ENCODE data around the gene SCYGR7. TPM values are rescaled to one million over a fixed set of nuclear protein-coding genes. Genes with fewer than 3 reads are reported as not detected.

The SCYGR7 gene
- total and polyA plus RNA-seq, 2 experiments from 2014 or later = not detected

DNA sequence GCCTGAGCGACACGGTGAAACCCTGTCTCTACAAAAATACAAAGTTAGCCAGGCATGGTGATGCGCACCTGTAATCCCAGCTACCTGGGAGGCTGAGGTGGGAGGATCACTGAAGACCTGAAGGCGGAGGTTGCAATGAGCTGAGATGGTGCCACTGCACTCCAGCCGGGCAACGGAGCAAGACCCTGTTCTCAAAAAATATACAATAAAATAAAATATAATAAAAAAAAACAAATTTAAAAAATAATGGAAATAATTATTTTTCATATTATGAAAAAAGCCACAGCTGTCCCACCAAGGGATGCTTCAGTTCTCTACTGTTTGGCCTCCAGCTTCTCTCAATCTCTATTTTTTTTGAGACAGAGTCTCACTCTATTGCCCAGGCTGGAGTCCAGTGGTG, 20.7 kb upstream of the SCYGR7 start:
- Mint-ChIP-seq H3K9me3 (peaks cover 10% of the 10 kb centered on the region; the same call in 2 of the 3 replicates), H3K4me1 (no peaks in the 10 kb centered on the region), H3K27ac (no peak overlapping the region), H3K27me3 (ENCODE audit: insufficient read depth, low read depth, poor library complexity) (peaks cover 2% of the 10 kb centered on the region), H3K36me3 (ENCODE audit: low read depth) (peaks cover 8% of the 10 kb centered on the region; the same call in 2 of the 3 replicates), H3K4me3 (no peak overlapping the region)
- no peaks in the 10 kb centered on the region for H3K9me2 ChIP-seq (ENCODE audit: insufficient read depth)
- H3K79me2 ChIP-seq (replicated peaks; ENCODE audit: insufficient read depth) = no peaks in the 10 kb centered on the region
- H2AFZ ChIP-seq = no peak overlapping the region
- H3K36me3 ChIP-seq (ENCODE audit: insufficient read depth) = no peaks in the 10 kb centered on the region
- no peaks in the 10 kb centered on the region for H3F3A ChIP-seq (replicated peaks; ENCODE audit: low read depth)
- no peak overlapping the region for H3K27ac ChIP-seq (ENCODE audit: low read depth)
- TF ChIP-seq ZNF331 (CRISPR knock-in tag; IDR thresholded peaks at IDR 0.05; ENCODE audit: low read depth) (no peak), EZH2 (IDR thresholded peaks at IDR 0.05; ENCODE audit: low read depth, unreplicated experiment) (no peak)
- TF ChIP-seq, protein P1, sequence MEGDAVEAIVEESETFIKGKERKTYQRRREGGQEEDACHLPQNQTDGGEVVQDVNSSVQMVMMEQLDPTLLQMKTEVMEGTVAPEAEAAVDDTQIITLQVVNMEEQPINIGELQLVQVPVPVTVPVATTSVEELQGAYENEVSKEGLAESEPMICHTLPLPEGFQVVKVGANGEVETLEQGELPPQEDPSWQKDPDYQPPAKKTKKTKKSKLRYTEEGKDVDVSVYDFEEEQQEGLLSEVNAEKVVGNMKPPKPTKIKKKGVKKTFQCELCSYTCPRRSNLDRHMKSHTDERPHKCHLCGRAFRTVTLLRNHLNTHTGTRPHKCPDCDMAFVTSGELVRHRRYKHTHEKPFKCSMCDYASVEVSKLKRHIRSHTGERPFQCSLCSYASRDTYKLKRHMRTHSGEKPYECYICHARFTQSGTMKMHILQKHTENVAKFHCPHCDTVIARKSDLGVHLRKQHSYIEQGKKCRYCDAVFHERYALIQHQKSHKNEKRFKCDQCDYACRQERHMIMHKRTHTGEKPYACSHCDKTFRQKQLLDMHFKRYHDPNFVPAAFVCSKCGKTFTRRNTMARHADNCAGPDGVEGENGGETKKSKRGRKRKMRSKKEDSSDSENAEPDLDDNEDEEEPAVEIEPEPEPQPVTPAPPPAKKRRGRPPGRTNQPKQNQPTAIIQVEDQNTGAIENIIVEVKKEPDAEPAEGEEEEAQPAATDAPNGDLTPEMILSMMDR (conservative IDR thresholded peaks at IDR 0.05; ENCODE audit: low read depth in 2 of 2) = no peak
- no peaks in the 10 kb centered on the region for H4K20me1 ChIP-seq (replicated peaks; ENCODE audit: insufficient read depth)
- H3K4me1 ChIP-seq (ENCODE audit: insufficient read depth) = peaks cover 6% of the 10 kb centered on the region; the same call in 1 of the 2 replicates
- no peak for DNase-seq (ENCODE audit: low spot score)
- H3K4me3 ChIP-seq = no peak overlapping the region
- H3K4me2 ChIP-seq = no peak overlapping the region
- H3K27me3 ChIP-seq (ENCODE audit: insufficient read depth) = no peaks in the 10 kb centered on the region
- ATAC-seq = no peak

DNA sequence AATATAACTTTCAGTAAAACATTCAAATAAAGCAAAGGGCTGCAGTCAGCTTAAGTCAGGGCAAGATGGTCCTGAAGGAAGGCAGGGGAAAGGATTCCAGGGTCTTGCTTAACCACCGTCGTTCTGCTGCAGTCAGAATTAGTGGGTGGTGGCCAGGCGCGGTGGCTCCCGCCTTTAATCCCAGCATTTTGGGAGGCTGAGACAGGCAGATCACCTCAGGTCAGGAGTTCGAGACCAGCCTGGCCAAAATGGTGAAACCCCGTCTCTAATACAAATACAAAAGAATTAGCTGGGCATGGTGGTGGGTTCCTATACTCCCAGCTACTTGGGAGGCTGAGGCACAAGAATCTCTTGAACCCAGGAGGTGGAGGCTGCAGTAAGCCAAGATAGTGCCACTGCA, 17.1 kb upstream of the SCYGR7 start:
- Mint-ChIP-seq H3K9me3 (peaks cover 10% of the 10 kb centered on the region; the same call in 2 of the 3 replicates), H3K4me1 (peaks cover 10% of the 10 kb centered on the region), H3K36me3 (ENCODE audit: low read depth) (peaks cover 3% of the 10 kb centered on the region; the same call in 2 of the 3 replicates), H3K4me3 (no peak overlapping the region), H3K27me3 (ENCODE audit: insufficient read depth, low read depth, poor library complexity) (no peaks in the 10 kb centered on the region), H3K27ac (no peak overlapping the region)
- Histone ChIP-seq H3K4me3 (no peak overlapping the region), H3K4me1 (ENCODE audit: insufficient read depth) (peaks cover 10% of the 10 kb centered on the region), H2AFZ (no peak overlapping the region), H3K79me2 (replicated peaks; ENCODE audit: insufficient read depth) (no peaks in the 10 kb centered on the region; the same call in 1 of the 2 replicates), H3K4me2 (no peak overlapping the region), H3K9me2 (ENCODE audit: insufficient read depth) (no peaks in the 10 kb centered on the region), H3K27me3 (ENCODE audit: insufficient read depth) (no peaks in the 10 kb centered on the region), H4K20me1 (replicated peaks; ENCODE audit: insufficient read depth) (no peaks in the 10 kb centered on the region), H3F3A (replicated peaks; ENCODE audit: low read depth) (no peaks in the 10 kb centered on the region), H3K36me3 (ENCODE audit: insufficient read depth) (no peaks in the 10 kb centered on the region), H3K27ac (ENCODE audit: low read depth) (no peak overlapping the region)
- DNase-seq (ENCODE audit: low spot score) (no peak), ATAC-seq (no peak)
- TF ChIP-seq ZNF114 (CRISPR knock-in tag; IDR thresholded peaks at IDR 0.05) = no peak
- TF ChIP-seq EZH2phosphoT487 (IDR thresholded peaks at IDR 0.05; ENCODE audit: unreplicated experiment) = no peak
- no peak for TF ChIP-seq STAT1 (IDR thresholded peaks at IDR 0.05; ENCODE audit: unreplicated experiment)
- TF ChIP-seq ZNF331 (CRISPR knock-in tag; IDR thresholded peaks at IDR 0.05; ENCODE audit: low read depth) = no peak
- no peak for TF ChIP-seq CREB1 (CRISPR knock-in tag; IDR thresholded peaks at IDR 0.05; ENCODE audit: low read depth)
- no peak for TF ChIP-seq EZH2 (IDR thresholded peaks at IDR 0.05; ENCODE audit: low read depth, unreplicated experiment)
- TF ChIP-seq NANOG (IDR thresholded peaks at IDR 0.05; ENCODE audit: borderline replicate concordance) = no peak
- no peak for TF ChIP-seq POLR2AphosphoS5 (IDR thresholded peaks at IDR 0.05; ENCODE audit: low read depth)
- TF ChIP-seq, protein P1 (conservative IDR thresholded peaks at IDR 0.05; ENCODE audit: low read depth in 2 of 2) = no peak
- TF ChIP-seq, protein P2, sequence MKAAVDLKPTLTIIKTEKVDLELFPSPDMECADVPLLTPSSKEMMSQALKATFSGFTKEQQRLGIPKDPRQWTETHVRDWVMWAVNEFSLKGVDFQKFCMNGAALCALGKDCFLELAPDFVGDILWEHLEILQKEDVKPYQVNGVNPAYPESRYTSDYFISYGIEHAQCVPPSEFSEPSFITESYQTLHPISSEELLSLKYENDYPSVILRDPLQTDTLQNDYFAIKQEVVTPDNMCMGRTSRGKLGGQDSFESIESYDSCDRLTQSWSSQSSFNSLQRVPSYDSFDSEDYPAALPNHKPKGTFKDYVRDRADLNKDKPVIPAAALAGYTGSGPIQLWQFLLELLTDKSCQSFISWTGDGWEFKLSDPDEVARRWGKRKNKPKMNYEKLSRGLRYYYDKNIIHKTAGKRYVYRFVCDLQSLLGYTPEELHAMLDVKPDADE (IDR thresholded peaks at IDR 0.05) = no peak

All from GM23338 (cell line).